Activated CD4-positive, alpha-beta T cell treated with anti-CD3 and anti-CD28 coated beads for 48 hours (primary cell): ENCODE results near the gene HOATZ.

Source experiments
- DNase-seq: peaks from one replicate; pipeline ENCODE4 v3.0.0-alpha.2; 2020

Gene HOATZ

GRCh38 chr11:111550258-111550657, 35.7 kb downstream of the HOATZ start:
- DNase-seq, result no peak

DNA sequence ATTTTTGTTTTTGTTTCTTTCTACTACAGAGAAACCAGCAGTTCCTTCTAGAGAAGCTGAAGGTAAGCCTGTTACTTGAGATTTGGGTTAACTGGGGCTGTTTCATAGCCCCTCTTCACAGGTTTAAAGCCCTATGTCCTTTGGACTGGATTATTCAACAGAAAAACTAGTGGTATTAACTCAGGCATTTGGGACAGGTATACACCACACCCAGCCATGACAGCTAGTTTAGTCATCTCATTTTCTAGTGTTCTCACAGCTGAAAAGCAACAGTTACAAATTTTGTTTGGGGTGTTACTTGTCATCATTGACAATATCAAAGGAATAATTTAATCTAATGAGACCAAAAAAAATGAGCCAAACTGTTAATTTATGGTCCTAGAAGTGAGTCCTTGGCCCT, 40.0 kb downstream of the HOATZ start:
- DNase-seq, result no peak

GRCh38 chr11:111555255-111555654, 40.7 kb downstream of the HOATZ start:
- no peak for DNase-seq

DNA sequence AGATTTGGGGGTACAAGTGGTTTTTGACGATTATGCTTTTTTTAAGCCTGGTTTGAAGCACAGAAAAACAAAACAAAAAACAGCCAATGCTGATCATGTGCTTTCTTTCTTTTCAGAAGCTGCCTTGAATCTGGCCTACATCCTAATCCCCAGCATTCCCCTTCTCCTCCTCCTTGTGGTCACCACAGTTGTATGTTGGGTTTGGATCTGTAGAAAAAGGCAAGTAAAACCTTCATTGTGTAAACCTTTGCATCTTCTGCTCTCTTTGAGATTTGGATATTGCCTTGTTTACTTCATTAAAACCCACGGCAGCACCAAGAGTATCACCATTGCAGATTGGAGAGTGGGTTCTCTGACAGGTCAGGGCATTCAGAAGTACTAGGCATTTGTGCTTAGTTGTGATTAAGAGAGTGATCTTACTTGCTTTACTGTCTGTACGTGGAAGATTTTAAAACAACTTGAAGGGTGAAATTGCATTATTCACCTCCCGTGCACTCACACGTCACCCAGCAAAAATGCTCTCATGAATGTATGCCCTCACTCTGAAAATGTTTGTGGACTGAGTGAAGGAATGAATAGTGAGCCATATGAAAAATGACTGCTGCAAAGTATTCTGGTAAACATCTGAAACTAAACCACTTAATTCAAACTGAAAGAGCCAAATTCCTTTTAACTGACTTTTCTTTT, 43.0 kb downstream of the HOATZ start:
- DNase-seq, result no peak

GRCh38 chr11:111559800-111560464, 45.4 kb downstream of the HOATZ start:
- no peak for DNase-seq

DNA sequence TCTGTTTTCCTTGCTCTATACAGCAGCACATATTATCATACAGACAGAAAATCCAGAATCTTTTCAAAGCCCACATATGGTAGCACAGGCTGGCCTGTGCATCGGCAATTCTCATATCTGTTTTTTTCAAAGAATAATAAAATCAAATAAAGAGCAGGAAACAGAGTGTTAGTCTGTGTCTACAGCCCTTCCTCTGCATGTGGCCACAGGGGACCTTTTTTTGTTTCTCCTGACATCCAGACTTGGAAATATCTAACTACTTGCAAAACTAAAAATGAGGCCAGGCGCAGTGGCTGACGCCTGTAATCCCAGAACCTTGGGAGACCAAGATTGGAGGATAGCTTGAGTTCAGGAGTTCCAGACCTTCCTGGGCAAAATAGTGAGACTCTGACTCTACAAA, 46.2 kb downstream of the HOATZ start:
- no peak for DNase-seq

GRCh38 chr11:111561306-111561705, 46.7 kb downstream of the HOATZ start:
- DNase-seq, result no peak

GRCh38 chr11:111561791-111562325, 47.3 kb downstream of the HOATZ start:
- no peak for DNase-seq

DNA sequence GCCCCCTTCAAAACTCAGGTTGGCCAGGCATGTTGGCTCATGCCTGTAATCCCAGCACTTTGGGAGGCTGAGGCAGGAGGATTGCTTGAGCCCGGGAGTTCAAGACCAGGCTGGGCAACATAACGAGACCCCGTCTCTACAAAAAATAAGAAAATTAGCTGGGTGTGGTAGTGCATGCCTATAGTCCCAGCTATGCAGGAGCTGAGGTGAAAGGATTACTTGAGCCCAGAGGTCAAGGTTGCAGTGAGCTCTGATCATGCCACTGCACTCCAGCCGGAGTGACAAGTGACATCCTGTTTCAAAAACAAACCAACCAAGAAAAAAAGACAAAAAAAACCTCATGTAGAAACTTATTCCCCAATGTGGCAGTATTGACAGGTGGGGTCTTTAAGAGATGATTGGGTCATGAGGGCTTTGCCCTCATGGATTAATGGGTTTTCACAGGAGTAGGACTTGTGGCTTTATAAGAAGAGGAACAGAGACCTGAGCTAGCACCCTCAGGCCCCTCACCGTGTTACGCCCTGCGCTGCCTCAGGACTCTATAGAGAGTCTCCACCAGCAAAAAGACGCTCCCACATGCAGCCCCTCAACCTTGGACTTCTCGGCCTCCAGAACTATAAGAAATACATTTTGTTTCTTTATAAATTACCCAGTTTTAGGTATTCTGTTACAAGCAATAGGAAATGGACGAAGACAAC, 48.3 kb downstream of the HOATZ start:
- DNase-seq, result no peak

DNA sequence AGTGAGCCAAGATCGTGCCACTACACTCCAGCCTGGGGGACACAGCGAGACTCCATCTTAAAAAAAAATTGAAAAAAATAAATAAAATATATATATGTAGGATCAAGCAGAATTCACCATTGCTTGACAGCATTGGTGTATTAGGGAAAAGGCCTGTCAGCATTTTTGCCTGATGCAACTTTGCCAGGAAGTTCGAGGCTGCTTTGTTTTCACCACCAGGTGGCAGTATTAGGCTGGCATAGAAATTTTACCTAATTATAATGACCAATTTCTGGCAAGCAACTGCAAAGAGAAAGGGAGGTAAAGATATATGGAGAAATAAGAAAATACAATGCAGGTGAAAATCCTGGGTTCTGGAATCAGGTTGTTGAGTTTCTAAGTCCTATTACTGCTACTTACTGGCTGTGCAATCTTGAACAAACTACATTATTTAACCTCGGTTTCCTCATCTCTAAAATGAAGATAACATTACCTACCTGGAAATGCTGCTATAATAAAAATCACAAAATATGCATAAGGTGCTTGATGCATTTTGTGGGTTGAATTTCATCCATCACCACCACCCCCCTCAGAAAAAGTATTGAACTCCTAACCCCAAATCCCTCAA, 50.6 kb downstream of the HOATZ start:
- peak; percentile 73 for DNase-seq

DNA sequence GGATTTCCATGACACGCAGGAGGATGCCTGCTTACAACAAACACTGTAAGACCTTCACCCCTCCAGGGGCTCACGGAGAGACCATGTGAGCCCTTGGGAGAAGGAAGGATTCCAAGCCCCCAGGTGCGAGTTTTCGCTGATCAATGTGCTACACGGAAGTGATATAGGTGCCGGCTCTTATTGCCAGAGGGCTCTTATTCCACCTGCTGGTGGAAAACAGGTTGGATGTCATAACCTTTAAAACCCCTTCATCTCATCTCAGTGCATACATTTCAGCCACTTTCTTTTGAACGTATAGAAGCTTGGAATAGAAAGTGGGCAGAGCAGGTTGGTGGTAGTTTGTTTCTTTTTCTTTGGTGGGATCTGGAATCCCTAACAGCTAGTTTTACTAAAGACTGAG, 51.7 kb downstream of the HOATZ start:
- no peak for DNase-seq

DNA sequence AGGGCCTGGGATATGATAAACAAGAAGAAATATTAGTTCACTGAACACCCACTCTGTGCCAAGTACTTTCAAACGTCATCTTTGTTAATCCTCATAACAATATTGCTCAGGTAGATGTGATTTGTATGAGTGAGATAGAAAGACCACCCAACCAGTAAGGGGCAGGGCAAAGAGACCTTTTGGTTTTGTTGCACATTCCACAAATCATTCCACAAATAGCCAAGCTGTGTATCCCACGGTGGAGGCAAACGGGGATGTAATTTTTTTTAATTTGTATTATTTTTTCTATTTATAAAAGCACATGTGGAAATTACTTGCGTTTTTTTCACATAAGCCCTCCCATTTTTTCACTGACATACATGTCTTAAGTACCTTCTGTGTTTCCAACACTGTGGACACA, 54.9 kb downstream of the HOATZ start:
- DNase-seq, result no peak

DNA sequence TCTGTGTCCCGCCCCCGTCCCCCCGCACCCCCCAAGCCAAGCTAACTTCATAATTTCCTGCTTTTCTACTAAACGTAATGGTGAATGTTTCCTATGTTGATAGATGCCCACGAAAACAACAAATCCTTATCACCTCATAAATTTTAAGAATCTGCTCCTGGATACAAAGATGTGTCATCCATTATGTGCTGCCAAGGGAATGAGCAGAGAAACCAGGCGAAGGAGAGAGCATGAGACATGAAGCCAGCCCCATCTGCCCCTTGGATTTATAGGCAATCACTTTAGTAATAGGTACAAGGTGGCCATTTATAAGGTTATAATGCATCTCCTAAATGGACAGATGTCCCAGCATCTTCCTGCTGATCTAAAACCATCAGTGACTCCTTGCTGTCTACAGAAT, 56.2 kb downstream of the HOATZ start:
- DNase-seq, result no peak

GRCh38 chr11:111571829-111572501, 57.4 kb downstream of the HOATZ start:
- no peak for DNase-seq

GRCh38 chr11:111572581-111572980, 58.0 kb downstream of the HOATZ start:
- DNase-seq, result no peak

DNA sequence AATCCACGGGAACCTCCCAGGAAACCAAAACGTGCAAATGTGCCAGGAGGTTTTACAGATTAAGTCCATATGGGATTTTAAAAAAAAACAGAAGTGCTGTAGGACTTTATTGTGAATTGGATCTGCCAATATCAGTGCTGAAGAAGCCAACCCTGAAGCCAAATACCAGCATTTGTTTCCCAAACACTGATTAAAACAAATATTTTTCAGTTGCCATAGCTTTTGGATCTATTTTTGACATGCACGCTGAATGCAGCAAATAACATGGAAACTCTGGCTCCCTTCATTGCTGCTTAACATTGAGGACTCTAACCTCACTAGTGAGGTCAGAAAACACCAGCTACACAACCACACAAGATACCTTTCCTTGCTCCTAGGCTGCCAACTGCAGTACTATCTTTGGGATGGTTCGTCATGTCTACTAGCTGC, 59.3 kb downstream of the HOATZ start:
- no peak for DNase-seq

DNA sequence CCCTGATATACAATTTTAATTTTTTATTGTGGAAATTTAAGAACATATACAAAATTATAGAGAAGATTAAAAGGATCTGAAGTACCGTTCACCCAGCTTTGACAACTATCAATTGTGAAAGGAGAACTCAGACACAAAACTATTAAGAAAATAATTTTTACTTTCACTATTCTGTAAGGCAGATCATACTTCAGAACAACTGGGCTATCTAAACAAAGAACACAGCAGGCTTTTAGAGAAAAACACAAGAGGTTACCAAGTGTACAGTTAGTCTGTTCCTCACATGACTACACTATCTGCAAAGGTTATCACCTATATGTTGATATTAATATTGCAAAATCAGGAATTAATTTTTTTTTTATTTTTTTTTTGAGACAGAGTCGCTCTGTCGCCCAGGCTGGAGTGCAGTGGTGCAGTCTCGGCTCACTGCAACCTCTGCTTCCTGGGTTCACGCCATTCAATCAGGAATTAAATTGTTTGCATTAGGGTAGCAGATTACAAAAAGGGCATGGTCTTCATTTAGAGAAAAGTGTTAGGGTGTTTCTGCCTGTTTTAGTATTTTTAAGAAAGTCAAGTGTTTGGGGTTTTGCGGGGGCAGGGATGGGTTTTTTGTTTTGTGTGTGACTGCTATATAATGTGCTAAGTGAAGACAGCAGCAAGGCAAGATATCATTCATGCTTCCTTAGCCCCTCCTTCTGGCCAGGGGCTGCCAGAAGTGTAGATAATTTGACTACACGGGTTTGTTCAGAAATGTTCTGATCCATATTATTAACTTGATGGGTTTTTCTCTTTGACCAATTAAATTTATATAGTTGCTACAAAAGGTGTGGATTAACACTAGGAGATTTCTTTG, 60.0 kb downstream of the HOATZ start:
- DNase-seq, result no peak

DNA sequence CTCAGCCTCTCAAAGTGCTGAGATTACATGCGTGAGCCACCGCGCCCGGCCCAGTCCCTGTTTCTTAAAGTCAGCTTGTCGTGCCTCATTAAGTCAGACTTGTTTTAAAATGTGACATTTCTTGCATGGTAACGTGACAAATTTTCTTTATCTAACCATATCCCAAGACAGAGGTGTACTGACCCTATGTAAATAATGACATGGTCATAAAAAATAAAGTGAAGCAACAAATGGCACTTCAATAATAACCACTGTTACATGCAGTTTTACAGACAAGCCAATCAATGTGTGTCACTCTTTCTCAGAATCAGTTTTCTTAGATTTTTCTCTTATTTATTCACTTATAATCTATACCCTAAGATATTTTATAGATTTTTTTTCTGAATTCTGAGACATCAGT, 61.2 kb downstream of the HOATZ start:
- no peak for DNase-seq

GRCh38 chr11:111577821-111578220, 63.2 kb downstream of the HOATZ start:
- DNase-seq, result no peak

DNA sequence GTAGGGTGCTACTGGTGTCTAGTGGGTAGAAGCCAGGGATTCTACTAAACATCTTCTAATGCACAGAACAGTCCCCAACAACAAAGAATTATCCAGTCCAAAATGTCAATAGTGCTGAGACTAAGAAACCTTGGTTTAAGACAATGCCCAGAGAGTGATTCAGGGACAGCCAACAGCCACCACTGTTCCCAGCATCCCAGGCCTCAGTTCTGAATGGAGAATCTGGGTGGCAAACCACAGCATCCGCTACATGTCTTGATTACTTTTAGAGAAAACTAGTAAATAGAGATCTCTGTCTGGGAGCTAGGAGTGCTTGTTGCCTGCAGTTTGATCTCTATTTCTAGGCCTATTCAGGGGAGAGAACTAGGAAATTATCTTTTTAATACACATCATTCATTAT, 66.8 kb downstream of the HOATZ start:
- no peak for DNase-seq

DNA sequence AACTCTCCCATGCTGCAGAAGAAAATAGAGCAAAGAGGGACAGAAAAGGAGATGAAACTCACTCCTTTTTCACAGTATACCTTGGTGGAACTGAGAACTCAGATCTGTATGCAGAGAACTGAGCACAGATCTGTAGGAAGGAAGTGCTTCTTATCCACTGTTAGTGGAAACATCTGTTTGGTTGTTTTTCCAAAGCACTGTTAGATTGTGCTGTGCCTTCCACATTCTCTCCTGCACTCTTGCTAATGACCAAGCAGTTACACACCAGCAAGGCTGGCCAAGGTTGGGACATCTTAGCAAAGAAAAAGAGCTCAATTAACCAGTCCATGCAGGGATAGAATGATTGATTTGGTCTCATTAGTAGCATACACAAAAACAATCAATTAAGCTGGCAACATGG, 67.6 kb downstream of the HOATZ start:
- no peak for DNase-seq

DNA sequence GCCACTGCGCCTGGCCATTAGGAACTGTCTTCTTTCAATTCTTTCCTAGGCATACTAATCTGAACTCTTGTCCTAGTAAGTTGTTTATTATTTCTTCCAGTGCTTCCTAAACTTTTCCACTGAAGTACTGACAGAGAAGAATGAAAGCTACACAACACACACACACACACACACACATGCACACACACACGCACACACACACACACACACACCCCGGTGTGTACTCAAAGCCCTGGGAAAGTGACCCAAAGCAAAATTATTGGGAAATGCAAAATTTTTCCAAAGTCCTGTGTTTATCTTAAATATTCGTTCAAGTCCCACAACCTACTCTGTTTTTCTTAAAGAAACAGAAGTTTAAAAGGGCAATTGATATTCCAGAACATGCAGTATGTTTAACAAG, 68.3 kb downstream of the HOATZ start:
- no peak for DNase-seq
